ENCODE results near the gene MAML1.

Gene MAML1

GRCh38 chr5:179806250-179807048 is 73.8 kb downstream of the MAML1 start, which contains the start of gene MGAT4B:
Gene MGAT4B (minus strand): TSS chr5:179806866. CDS start chr5:179806583, 283 bp downstream.
- peak in 1 of 2 donors; percentile 63 for DNase-seq

- DNase-seq: no peak
These were observed 79.7 kb downstream of the MAML1 start for GRCh38 chr5:179812135-179812825.

GRCh38 chr5:179812997-179813607 is 80.5 kb downstream of the MAML1 start:
- DNase-seq: no peak

- DNase-seq: no peak
These were observed 81.5 kb downstream of the MAML1 start for GRCh38 chr5:179814090-179814489.

GRCh38 chr5:179815491-179816249 is 83.0 kb downstream of the MAML1 start:
- no peak for DNase-seq

- no peak for DNase-seq
These were observed 83.8 kb downstream of the MAML1 start for GRCh38 chr5:179816401-179816795.

- DNase-seq: no peak
These were observed 84.3 kb downstream of the MAML1 start for GRCh38 chr5:179816796-179817469.

GRCh38 chr5:179817470-179817840 is 84.8 kb downstream of the MAML1 start:
- no peak for DNase-seq

GRCh38 chr5:179817890-179818745 is 85.5 kb downstream of the MAML1 start:
- DNase-seq: no peak

GRCh38 chr5:179818746-179819295 is 86.2 kb downstream of the MAML1 start:
- DNase-seq: peak; percentile 69 to 74

- DNase-seq: no peak
These were observed 86.9 kb downstream of the MAML1 start for GRCh38 chr5:179819296-179820126.

- no peak for DNase-seq
These were observed 87.5 kb downstream of the MAML1 start for GRCh38 chr5:179820127-179820482.

- DNase-seq: peak; percentile 75 to 86
These were observed 88.1 kb downstream of the MAML1 start, which contains the start of gene SQSTM1 for GRCh38 chr5:179820483-179821297. Gene SQSTM1 (plus strand): TSS chr5:179820905. CDS start chr5:179820937, 32 bp downstream.

GRCh38 chr5:179821298-179822058 is 88.9 kb downstream of the MAML1 start:
- peak; percentile 78 to 80 for DNase-seq

GRCh38 chr5:179822059-179822432 is 89.4 kb downstream of the MAML1 start:
- DNase-seq: no peak

GRCh38 chr5:179822444-179822990 is 89.9 kb downstream of the MAML1 start:
- no peak for DNase-seq

GRCh38 chr5:179823937-179824744 is 91.5 kb downstream of the MAML1 start:
- no peak for DNase-seq

Data from stimulated activated CD4-positive, alpha-beta T cell treated with anti-CD3 and anti-CD28 coated beads, Interleukin-2, amount 100 ng/mL, for 48 hours (primary cell).